Heart left ventricle (tissue), 13 donors: ENCODE results near the gene MYO3A.

Experiments
- CTCF ChIP-seq, 12 donors: fragments of 200-600 bp; sonication (generic) in 4 of 12; IDR thresholded peaks; one replicate each; pipeline versions ENCODE4 v1.5.0 to v1.8.0; 2018 to 2022; ENCODE audit warnings: antibody characterized with exemption in 12 of 12, mild to moderate bottlenecking in 5 of 12
- POLR2A ChIP-seq, 2 donors: fragments of 450-650 bp; IDR thresholded peaks; one replicate each; pipeline ENCODE4 v1.6.1; 2017; ENCODE audit warnings: antibody characterized with exemption in 2 of 2, mild to moderate bottlenecking in 2 of 2, moderate library complexity in 2 of 2
- donor health status: ischemic (EF 13 %, LVEDD 7.1; RV severe dilation, severe dysfunction).
- donor health status: DM: no; HTN: yes; CAD: no.
- donor health status: DM: no; HTN: no; CAD: no.
- donor health status: ischemic (EF 25% LVEDD 6.9; RV normal size, moderate dysfunction).
- donor health status: ischemic (EF 25% LVEDD 5.7; RV mildly dilated, moderate dysfunction).
- donor health status: ischemic (EF 35%, LVEDD 5.7; RV mildly dilated, moderate dysfunction).
- donor health status: nonischemic (EF 11% LVEDD 7.7; RV severe dilation, severe dysfunction).
- donor health status: DM: yes; HTN: yes; CAD: no.
- donor health status: PGD.
- donor health status: ischemic (EF 29% LVEDD 5.4; RV normal size, mild dysfunction).
- donor health status: nonischemic (EF 23%, LVEDD 6.1; RV moderate dilation, normal function).

GRCh38 chr10:25895856-25896255 is 38.2 kb upstream of the MYO3A start:
- TF ChIP-seq POLR2A (IDR thresholded peaks at IDR 0.05) (no peak), CTCF (IDR thresholded peaks at IDR 0.05) (no peak)
